ENCODE data around the gene CATSPERZ. TPM values are rescaled to one million over a fixed set of nuclear protein-coding genes. Genes with fewer than 3 reads are reported as not detected.

Gene CATSPERZ
- total and polyA plus RNA-seq, 2 experiments from 2014 or later: not detected

- H3K4me2 ChIP-seq (ENCODE audit: unreplicated experiment): no peak overlapping the region
- H2AFZ ChIP-seq: no peak overlapping the region
- no peaks in the 10 kb centered on the region for H3K9me2 ChIP-seq (ENCODE audit: insufficient read depth)
- no peak for TF ChIP-seq EZH2phosphoT487 (IDR thresholded peaks at IDR 0.05; ENCODE audit: insufficient read depth, low read depth)
- TF ChIP-seq EZH2 (IDR thresholded peaks at IDR 0.05; ENCODE audit: insufficient read depth, poor library complexity, severe bottlenecking): no peak
- H3K79me2 ChIP-seq (ENCODE audit: insufficient read depth): no peaks in the 10 kb centered on the region
- no peaks in the 10 kb centered on the region for H3K9me3 ChIP-seq (ENCODE audit: low read depth)
- H3K36me3 ChIP-seq (ENCODE audit: low read depth): peaks cover 7% of the 10 kb centered on the region; the same call in 1 of the 2 replicates
- no peaks in the 10 kb centered on the region for H3K27me3 ChIP-seq (replicated peaks; ENCODE audit: insufficient read depth)
- peak; percentile 38 for DNase-seq
- in situ Hi-C loops (cut with MboI): no loop called here
- 69 to 77% methylated on average over 13 to 15 of the region's 15 CpGs for WGBS, 2 experiments (ENCODE audit: low coverage in 1 of 2, low lambda C conversion rate in 2 of 2, missing lambda C conversion rate in 2 of 2)
- H3K4me1 ChIP-seq (ENCODE audit: insufficient read depth): peaks cover 17% of the 10 kb centered on the region
- no peak overlapping the region for H3K9ac ChIP-seq
- H3F3A ChIP-seq (ENCODE audit: insufficient read depth): peaks cover 12% of the 10 kb centered on the region
- no peak overlapping the region for H3K4me3 ChIP-seq
- H3K27ac ChIP-seq: no peak overlapping the region
- H4K20me1 ChIP-seq (ENCODE audit: insufficient read depth): no peaks in the 10 kb centered on the region
Measured at GRCh38 chr11:64266339-64266738, 33.8 kb upstream of the CATSPERZ start.

GRCh38 chr11:64267207-64267945 lies 32.8 kb upstream of the CATSPERZ start:
- Histone ChIP-seq H3K27me3 (replicated peaks; ENCODE audit: insufficient read depth) (no peaks in the 10 kb centered on the region), H3K4me1 (ENCODE audit: insufficient read depth) (peaks cover 23% of the 10 kb centered on the region), H3K9me3 (ENCODE audit: low read depth) (no peaks in the 10 kb centered on the region), H3K36me3 (ENCODE audit: low read depth) (peaks cover 7% of the 10 kb centered on the region; the same call in 1 of the 2 replicates), H3F3A (ENCODE audit: insufficient read depth) (peaks cover 19% of the 10 kb centered on the region), H3K79me2 (ENCODE audit: insufficient read depth) (peaks cover 10% of the 10 kb centered on the region), H4K20me1 (ENCODE audit: insufficient read depth) (no peaks in the 10 kb centered on the region), H2AFZ (no peak overlapping the region), H3K4me3 (no peak overlapping the region), H3K4me2 (ENCODE audit: unreplicated experiment) (no peak overlapping the region), H3K27ac (peak overlapping the region; percentile 83), H3K9ac (peak overlapping the region; percentile 84; the same call in 1 of the 2 replicates), H3K9me2 (ENCODE audit: insufficient read depth) (no peaks in the 10 kb centered on the region)
- peak; percentile 48 for DNase-seq
- in situ Hi-C loops (cut with MboI): no loop called here
- 79% methylated on average over 25 to 27 of the region's 27 CpGs for WGBS, 2 experiments (ENCODE audit: low coverage in 1 of 2, low lambda C conversion rate in 2 of 2, missing lambda C conversion rate in 2 of 2)
- no peak for TF ChIP-seq EZH2phosphoT487 (IDR thresholded peaks at IDR 0.05; ENCODE audit: insufficient read depth, low read depth)

GRCh38 chr11:64268025-64268892 lies 31.9 kb upstream of the CATSPERZ start:
- WGBS, 2 experiments (ENCODE audit: low coverage in 1 of 2, low lambda C conversion rate in 2 of 2, missing lambda C conversion rate in 2 of 2): 54 to 56% methylated on average over 22 of the region's 23 CpGs

GRCh38 chr11:64268893-64269539 lies 31.1 kb upstream of the CATSPERZ start:
- peak overlapping the region; percentile 83 for H3K4me2 ChIP-seq (ENCODE audit: unreplicated experiment)
- H3K79me2 ChIP-seq (ENCODE audit: insufficient read depth): peaks cover 24% of the 10 kb centered on the region
- H3K4me3 ChIP-seq: peak overlapping the region; percentile 75
- peaks cover 23% of the 10 kb centered on the region for H3F3A ChIP-seq (ENCODE audit: insufficient read depth)
- in situ Hi-C loops (cut with MboI): no loop called here
- H3K9me3 ChIP-seq (ENCODE audit: low read depth): no peaks in the 10 kb centered on the region
- H3K9me2 ChIP-seq (ENCODE audit: insufficient read depth): no peaks in the 10 kb centered on the region
- peak overlapping the region; percentile 54 for H2AFZ ChIP-seq
- no peaks in the 10 kb centered on the region; the same call in 1 of the 2 replicates for H3K36me3 ChIP-seq (ENCODE audit: low read depth)
- TF ChIP-seq EZH2 (IDR thresholded peaks at IDR 0.05; ENCODE audit: insufficient read depth, poor library complexity, severe bottlenecking) (no peak), EZH2phosphoT487 (IDR thresholded peaks at IDR 0.05; ENCODE audit: insufficient read depth, low read depth) (no peak)
- peak; percentile 75 for DNase-seq
- H3K9ac ChIP-seq: peak overlapping the region; percentile 84
- peaks cover 23% of the 10 kb centered on the region for H3K4me1 ChIP-seq (ENCODE audit: insufficient read depth)
- H3K27me3 ChIP-seq (replicated peaks; ENCODE audit: insufficient read depth): no peaks in the 10 kb centered on the region
- no peaks in the 10 kb centered on the region for H4K20me1 ChIP-seq (ENCODE audit: insufficient read depth)
- peak overlapping the region; percentile 83 for H3K27ac ChIP-seq
- 3% methylated on average over 18 to 32 of the region's 34 CpGs for WGBS, 2 experiments (ENCODE audit: low coverage in 1 of 2, low lambda C conversion rate in 2 of 2, missing lambda C conversion rate in 2 of 2)

More at GRCh38 chr11:64268025-64268892, 31.9 kb upstream of the CATSPERZ start:
- Histone ChIP-seq H3K79me2 (ENCODE audit: insufficient read depth) (peaks cover 19% of the 10 kb centered on the region), H3K9ac (peak overlapping the region; percentile 84), H3K27me3 (replicated peaks; ENCODE audit: insufficient read depth) (no peaks in the 10 kb centered on the region), H3K9me2 (ENCODE audit: insufficient read depth) (no peaks in the 10 kb centered on the region), H3K4me1 (ENCODE audit: insufficient read depth) (peaks cover 23% of the 10 kb centered on the region), H3K36me3 (ENCODE audit: low read depth) (peaks cover under 1% of the 10 kb centered on the region; the same call in 1 of the 2 replicates), H2AFZ (no peak overlapping the region), H4K20me1 (ENCODE audit: insufficient read depth) (no peaks in the 10 kb centered on the region), H3K4me3 (peak overlapping the region; percentile 75), H3K9me3 (ENCODE audit: low read depth) (no peaks in the 10 kb centered on the region), H3K27ac (peak overlapping the region; percentile 83), H3F3A (ENCODE audit: insufficient read depth) (peaks cover 23% of the 10 kb centered on the region), H3K4me2 (ENCODE audit: unreplicated experiment) (peak overlapping the region; percentile 83)
- in situ Hi-C loops (cut with MboI): no loop called here
- DNase-seq: no peak
- no peak for TF ChIP-seq EZH2phosphoT487 (IDR thresholded peaks at IDR 0.05; ENCODE audit: insufficient read depth, low read depth)
- TF ChIP-seq EZH2 (IDR thresholded peaks at IDR 0.05; ENCODE audit: insufficient read depth, poor library complexity, severe bottlenecking): no peak
